NCI-H1694 (cell line): ENCODE data around the gene GALNTL6.

Source experiments
- DNase-seq: peaks from one replicate; lab custom pipeline; 2025; lab: John Stamatoyannopoulos, UW

GALNTL6 gene

DNA sequence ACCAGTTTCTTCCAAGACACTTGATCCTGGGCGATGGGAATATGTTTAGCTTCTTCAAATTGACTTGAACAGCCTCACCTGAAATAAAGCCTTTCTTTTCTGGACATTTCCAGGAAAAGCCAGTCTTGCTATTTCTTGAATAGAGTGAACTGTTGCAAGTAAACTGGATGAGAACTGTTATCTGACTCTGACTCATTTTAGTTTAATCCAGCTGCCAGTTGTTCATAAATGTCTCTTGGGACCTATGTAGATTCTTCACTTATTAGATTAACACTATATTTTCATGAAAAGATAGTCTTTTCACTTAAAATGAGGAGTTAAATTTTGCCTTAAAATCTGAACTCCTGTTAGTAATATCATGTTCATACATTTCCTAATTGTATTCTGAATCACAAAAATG, 740.0 kb downstream of the GALNTL6 start:
- DNase-seq: no peak

DNA sequence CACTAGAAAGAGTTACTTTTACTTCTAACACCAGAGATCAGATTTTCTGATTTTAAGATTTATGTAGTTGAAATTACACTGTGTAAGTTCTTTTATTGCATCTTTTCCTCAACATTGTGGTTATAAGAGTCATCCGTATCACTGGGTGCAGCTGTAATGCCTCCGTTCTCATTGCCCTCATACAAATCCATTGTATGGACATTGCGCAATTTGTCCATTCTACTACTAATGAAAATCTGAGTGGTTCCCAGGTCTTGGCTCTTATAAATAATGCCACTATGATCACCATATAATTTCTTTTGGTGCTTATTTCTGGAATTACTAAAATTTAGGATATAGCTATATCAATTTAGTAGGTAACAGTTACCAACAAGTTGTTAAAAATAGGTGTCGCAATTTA, 741.4 kb downstream of the GALNTL6 start:
- no peak for DNase-seq

DNA sequence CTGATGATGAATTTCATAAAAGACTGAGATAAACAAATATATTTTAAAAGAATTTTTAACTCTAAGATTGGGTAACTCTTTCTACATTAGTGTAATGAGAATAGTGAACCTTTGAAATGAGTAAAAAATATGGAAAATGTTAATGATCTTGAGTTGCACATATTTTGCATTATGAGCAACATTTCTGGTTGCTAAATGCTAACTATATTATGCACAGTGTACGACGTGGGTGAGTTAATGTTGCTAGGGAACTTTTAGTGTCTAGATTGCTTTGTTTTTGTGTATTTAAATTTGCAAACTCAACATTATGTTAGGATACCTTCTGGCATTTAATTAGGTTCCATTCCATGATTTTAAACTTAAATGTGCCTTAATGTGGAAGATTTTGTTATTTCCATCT, 742.5 kb downstream of the GALNTL6 start:
- DNase-seq: no peak

DNA sequence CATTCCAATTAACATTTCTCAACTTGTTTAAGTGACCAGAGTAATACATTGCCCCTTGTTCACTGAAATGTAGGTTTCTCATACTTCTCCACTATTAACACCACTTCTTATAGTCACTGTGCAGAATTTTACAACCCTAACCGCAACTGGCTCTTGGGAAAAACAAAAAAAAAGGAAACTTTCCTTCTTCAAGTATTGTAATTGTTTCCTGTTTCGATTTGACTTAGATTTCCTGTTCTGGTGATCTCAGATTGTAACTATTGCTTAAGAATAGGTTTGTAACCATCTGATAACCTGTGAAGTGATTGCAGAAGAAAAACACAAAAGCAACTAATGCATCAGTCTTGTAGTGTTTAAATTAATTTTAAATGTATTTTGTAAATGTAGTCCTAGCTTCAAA, 760.7 kb downstream of the GALNTL6 start:
- DNase-seq: no peak

DNA sequence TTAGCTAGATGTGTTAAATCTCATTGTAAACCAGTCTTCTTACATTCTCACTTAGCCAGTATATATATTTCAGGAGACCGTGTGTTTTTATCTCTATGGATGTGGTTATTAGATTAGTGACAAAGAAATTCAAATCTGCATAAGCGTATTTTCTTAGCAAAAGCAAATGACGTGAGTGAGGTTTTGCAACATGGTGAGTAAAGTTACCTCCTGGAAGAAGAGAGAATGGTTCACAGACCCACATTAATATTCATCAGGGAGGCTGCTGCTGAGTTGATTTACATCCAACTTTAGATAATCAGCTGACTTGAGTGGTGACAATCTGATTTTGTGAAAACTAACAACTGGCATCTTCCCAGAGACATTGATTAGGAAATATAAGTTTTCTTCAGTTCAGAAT, 765.5 kb downstream of the GALNTL6 start:
- DNase-seq: no peak

DNA sequence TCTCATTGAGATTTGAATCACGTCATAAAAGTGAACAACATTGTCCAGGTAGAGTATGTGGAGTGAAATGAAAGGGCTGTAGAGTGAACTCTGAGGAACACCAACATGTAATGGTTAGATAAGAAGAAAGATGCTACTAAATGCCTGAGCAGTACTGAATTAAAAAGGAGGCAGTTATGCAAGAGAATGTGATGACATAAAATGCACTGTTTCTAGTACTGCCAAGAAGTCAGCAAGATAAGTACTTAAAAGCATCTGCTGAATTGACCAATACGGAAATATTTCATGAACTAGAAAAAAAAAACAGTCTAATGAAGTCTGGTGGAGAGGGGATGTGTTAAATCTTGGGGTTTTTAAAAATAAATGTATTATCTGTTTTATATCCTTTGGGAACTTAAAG, 771.6 kb downstream of the GALNTL6 start:
- DNase-seq: no peak

DNA sequence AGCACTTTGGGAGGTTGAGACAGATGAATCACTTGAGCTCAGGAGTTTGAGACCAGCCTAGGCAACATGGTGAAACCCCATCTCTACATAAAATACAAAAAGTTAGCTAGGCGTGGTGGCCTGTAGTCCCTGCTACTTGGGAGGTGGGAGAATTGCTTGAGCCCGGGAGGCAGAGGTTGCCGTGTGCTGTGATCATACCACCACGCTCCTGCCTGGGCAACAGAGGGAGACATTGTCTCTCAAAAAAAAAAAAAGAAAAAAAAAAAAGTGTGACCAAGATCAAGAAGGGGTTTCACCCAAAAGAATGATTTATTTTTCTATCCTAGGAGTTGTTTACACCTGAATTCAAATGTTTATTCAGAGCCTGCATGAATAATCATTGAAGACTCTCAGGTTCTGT, 783.0 kb downstream of the GALNTL6 start:
- DNase-seq: no peak

DNA sequence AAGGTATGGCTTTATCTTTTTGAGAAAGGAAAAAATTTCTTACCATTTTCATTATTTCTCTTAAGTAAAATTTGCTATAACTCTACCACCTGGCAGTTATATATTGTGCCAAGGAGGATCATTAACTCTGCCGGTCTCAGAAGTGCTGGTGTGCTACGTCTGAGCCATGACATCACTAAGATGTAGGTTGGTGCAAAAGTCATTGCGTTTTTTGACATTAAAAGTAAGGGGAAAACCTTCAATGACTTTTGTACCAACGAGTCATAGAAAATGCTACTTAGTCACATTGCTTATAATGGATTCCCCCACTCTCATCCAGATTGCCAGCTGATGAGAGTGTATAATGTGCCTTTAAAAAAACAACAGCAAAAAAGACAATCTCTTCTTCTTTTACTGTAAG, 786.4 kb downstream of the GALNTL6 start:
- DNase-seq: no peak

DNA sequence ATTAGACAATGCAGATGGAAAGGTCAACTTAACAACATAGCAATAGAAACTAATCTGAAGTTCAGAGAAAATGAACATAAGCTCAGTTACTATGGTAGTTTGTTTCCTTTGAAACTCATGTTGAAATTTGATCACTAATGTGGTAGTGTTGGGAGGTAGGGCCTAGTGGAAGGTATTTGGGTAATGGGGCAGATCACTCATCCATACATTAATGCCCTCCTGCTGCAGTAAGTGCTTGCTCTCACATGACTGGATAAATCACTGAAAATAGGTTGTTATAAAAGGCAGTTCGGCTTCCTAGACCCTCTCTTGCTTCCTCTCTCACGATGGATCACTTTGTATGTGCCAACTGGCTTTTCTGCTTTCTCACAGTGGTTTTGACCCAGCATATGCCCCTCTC, 788.0 kb downstream of the GALNTL6 start:
- peak; percentile 63 for DNase-seq

DNA sequence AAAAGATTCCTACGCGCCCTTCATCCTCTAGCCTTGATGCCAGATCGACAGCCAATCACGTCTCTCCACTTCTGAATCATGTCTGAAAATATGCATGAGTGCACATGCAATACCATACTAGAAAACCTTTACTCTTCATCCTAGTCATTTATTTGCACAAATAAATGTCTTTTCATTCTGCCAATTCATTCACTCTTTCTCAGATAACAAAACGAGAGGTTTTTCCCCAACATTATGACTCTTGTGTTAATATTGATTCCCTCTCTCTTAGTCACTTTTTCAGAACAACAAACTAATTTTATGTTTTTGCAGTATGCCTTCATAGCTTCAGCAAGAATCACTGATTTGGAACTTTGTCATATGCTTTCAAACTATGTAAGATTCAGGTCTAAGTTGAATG, 806.0 kb downstream of the GALNTL6 start:
- no peak for DNase-seq

DNA sequence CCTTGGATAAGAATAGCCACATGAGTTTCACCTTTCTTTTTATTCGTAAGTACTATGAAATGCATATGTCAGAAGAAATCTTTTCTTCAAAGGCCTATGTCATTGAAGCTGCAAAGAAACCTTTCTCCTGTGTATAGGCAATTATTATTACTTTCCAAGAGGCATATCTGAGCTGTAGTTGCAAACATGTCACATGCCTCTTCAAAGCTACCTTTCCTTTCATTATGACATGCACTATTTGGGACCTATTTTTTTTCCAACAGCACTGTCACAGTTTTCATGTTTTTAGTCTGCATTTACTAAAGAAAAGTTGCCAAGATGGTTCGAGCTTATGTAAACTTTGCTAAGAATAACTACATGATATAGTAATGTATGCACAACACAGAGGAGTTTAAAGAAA, 806.6 kb downstream of the GALNTL6 start:
- DNase-seq: no peak

DNA sequence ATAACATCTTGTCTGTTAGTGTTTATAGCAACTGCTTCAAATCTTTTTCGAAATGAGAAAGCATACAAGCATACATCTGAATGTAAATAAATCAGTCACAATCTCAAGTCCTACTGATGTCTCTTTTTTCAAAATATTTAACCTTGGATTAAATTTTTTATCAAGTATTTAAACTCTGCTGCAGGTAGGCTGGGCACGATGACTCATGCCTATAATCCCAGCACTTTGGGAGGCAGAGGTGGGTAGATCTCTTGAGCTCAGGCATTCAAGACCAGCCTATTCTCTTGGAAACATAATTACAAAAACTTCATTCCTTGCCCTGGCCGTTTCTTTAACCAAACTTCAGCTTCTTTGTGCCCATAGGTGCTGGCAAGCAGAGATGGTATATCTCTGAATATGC, 815.1 kb downstream of the GALNTL6 start:
- no peak for DNase-seq

DNA sequence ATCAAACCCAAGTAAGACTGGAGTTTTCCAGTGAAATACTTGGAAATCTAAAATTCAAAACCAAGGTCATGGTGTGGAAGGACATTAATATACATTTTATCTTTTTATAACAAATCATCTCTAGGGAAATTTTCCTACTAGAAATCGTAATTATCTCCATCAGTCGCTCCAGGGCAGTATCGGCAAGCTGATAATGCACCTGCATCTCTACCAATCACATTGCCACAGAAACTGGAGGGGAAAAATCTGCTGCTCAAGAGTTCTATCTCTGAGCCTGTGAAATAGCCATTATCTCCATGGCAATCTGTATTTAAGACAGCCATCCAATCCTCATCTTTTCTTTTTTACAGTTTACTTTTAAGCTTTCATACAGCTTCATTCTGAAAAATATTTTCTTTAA, 817.1 kb downstream of the GALNTL6 start:
- no peak for DNase-seq

DNA sequence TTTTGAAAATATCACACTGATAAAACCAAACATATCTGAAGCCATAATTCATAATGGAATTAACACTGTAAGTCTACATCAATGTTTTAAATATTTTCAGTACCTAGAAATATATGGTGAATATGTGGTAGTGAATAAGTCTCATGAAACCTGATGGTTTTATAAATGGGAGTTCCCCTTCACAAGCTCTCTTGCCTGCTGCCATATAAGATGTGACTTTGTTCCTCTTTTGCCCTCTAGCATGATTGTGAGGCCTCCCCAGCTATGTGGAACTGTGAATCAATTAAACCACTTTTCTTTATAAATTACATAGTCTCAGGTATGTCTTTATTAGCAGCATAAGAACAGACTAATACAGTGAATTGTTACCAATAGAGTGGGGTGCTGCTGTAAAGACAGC, 818.6 kb downstream of the GALNTL6 start:
- DNase-seq: no peak

DNA sequence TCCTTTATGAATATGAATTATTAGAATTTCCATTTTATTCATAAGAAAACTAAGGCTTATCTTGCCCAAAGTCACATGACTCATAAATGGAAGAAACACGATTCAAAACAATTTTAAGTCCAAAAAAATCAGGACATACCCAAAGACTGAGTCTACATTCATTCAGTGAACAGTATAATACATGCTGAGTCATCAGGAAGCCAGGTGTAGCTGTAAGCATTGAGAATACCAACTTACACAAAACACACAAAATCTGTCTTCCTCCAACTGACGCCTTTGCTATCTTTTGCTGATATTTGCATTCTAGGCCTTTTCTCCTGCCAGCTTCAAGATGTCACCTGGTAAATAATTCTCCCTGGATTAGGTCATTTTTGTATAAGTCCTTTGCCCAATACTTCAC, 835.3 kb downstream of the GALNTL6 start:
- no peak for DNase-seq

DNA sequence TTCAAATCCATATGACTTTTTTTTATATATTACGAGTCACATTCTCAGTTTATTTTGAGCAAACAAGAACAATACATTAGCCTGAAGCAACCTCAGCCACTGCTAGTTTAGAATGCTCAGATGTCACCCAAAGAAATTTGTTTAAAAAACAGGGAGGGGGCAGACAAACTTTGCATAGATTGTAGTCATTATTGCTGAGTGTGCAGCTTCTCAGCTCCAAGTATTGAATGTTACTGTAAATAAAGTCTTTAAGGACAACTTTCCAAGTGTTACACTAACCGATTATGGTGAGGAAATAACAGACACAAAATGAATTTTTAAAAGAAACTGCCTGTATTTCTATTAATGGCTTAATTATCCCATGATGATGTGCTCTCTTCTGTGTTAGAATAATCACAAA, 835.9 kb downstream of the GALNTL6 start:
- DNase-seq: no peak

DNA sequence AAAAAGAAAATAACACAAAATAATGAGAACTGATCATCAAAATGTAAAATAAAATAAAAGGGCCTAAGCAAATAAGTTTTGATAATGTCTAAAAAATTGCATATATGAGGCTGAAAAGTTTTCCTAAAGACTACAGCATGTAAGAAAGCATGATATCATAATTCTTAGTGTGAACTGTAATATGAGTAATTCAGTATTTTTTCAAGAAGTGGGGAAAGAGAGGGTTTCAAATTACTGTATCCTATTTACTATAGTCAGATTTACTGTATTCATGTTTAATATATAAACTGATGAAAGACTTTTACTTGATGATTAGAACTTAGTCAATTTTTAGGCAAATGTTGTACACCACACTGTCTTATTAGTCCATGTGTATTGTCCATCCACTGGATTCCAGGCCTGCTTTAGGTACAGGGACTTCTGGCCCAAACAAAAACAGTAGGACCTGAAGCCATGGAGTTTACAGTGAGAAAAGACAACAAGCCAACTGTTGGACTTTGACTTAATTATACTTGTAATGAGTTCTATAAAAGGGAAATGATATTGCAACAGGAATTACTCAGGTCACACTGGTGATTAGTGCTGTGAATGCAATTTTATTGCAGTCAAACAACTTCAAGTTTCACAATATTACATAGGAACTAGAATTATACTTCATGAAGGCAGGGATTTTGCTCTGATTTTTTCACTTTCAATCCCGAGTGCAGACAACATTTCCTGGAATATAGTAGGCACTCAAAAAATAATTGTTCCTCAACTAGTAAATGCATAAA, 837.7 kb downstream of the GALNTL6 start:
- DNase-seq: no peak

DNA sequence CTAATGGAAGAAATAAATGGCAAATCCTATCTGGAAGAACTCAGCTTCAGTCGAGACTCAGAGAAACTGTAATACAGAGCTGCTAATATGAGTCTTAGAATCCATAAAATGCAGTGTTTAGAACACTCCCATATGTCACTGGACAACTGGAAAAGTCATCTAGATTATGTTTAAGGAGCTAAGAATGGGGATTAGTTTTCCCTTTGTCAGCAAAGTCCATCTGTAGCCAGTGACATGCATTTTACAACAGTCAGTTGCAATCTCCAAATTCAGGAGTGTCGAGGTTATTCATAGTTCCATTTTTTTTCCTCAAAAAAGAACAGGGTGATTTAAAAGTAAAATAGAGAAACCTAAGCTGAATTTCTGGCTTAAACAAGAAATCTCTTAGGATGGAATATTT, 838.8 kb downstream of the GALNTL6 start:
- no peak for DNase-seq

DNA sequence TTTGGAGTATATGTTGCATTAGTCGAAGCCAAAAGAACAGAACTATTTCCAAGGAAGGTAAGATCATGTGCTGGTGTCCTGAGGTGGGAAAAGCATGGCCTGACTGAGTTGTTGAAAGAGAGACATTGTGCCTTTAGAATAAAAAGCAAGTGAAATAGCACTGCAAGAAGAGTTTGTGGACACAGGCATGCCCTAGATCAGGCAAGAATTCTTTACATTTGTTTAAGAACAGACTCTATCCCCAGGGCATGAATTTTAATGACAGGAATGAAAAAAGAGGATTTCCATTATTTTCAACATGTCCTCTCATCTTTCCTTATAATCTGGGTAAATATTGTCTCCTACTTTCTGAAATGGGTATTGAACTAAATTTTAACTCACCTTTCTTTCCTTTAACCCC, 839.2 kb downstream of the GALNTL6 start:
- no peak for DNase-seq

DNA sequence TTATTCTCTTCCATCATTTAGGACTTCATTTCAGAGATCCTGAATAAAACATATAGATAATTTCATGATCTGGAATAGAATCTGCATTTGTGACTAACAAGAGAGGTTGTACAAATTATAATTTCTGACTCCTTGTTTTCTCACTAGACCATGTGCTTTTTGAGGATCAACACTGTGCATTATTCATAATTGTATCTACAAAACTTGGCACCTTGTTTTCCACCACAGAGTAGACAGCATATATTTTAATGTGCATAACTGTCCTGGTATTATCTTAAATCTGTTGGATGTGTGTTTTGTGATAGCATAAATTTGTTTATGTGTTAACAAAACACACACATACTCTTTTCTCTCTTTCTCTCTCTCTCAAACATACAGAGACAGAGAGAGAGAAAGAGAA, 840.5 kb downstream of the GALNTL6 start:
- no peak for DNase-seq

DNA sequence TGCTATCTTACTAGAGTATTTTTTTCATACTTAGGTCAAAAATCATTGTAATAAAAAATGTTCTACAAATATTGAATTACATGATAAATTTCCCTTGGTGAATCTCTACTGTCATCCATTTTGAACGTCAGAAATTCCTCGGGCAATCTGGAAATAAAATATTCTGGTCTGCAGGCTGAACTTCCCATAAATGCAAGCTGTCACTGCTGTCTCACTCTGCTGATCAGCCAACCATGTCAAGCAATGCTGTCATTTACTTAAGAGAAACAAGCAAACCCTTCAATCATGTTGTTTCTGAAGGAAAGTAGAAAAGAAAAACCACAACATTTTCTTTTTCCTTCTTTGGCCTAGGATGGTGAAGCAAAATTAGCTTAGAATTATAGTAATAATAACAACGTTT, 841.3 kb downstream of the GALNTL6 start:
- DNase-seq: peak; percentile 54

DNA sequence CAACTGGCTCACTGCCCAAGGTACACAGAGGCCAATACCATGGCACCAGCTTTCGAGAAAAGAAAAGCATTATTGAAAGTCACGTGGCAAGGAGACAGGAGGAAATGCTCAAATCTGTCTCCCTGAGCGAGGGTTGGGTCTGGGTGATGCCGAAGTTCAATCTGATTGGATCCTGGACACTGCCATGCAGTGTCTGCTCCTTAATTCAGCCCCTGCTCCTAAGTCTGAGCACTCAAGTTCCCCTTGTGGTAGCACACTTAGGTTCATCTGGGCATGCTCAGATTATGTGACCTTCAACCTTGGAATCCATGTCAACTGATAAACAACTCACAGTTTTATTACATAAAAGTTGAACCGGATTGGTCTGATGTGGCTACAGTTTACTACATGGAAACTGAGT, 842.9 kb downstream of the GALNTL6 start:
- no peak for DNase-seq

DNA sequence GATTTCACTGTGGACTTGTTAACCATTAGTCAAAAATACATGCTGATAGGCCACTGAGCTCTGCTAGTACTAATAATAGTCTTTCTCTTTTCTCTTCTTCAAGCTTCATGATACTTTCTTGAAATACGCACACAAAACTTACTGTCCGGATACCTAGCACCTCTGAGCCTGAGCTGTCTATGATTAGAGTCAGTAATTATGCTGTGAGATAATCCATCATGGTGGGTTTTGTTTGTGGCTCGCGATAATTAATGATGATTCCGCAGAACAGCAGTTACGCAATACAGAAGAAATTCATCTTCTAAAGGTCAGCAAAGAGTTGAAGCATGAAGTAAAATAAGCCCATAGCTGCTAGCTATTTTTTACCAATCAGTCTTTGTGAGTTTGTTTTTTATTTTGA, 843.9 kb downstream of the GALNTL6 start:
- DNase-seq: no peak

DNA sequence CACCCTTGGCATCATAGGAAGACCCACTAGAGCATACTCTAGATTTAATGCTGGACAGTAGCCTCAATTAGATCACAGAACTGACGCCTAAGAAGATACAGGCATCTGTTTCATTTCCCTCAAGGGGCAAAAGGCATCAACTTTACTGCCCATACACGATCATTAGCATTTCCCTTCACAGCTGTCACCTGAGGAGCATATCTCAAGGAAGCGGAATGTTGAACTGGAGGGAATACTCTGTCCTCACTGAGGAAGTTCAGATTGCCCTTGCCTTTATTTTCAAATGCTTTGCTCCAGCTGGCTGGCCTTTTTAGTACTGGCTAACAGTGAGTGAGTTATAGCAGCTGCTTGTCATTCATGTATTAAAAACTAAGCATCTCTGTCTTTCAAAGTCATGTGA, 847.0 kb downstream of the GALNTL6 start:
- DNase-seq: no peak

DNA sequence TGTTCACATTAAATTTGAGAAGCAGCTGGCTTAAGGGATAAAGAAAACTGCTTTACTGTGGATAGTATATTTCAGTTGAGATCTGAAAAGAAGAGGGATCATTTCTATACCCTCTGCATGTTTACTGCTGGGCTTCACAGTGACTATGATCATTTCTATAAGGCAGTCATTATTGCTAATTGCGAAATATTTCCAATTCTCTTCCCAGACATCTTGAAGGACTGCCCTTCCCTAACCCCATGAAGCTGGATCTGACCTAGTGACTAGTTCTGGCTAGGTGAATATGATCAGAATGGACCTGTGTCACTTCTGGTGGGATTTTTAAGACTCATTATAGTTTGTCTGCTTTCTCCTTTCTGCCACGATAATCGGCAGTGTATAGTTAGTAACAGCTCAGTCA, 848.9 kb downstream of the GALNTL6 start:
- no peak for DNase-seq
